Measurements from ENCODE around the gene RASSF5.

RASSF5 gene

DNA sequence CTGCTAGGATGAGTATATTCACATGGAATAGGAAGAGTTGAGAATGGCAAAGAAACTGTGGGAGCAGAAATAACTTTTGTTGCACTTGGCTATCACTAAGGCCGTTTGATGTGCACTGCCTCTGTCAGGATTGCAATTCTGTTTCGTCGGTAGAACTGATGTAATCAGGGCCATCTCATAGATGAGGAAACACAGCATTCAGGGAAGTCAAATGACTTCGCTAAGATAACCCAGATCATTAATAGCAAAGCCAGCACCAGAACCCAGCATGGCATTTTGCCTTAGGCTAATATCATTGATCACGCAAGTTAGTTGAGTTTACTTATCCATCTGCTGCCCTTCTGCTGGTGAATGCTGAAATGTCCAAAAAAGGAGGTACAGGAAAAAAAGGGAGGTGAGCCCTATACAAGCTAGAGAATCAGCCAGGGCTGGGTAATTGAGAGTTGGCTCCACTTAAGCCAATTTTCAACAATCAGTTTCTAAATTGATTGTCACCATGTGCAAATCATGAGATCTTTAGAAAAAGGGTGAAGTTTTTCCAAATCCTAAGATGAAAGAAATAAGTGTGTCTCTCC, 7.6 kb downstream of the RASSF5 start:
- DNase-seq (ENCODE audit: insufficient read length, low spot score) (no peak), FAIRE-seq (no peak)
- no peak for TF ChIP-seq CTCF (IDR thresholded peaks at IDR 0.05; ENCODE audit: insufficient read depth, missing control alignments)

DNA sequence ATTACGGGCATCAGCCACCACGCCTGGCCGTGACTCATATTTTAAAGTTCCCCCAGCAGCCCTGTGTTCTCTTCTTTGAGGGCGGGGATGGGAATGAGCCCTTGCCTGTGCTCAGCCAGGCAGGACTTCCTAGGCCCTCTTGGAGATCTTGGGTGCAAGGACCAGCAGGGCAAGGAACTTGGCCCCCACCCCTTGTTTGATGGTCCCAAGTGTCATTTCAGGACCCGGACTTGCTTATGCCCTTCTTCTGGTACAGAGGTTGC, 9.3 kb downstream of the RASSF5 start:
- no peak for TF ChIP-seq CTCF (IDR thresholded peaks at IDR 0.05; ENCODE audit: insufficient read depth, missing control alignments)
- DNase-seq (ENCODE audit: insufficient read length, low spot score) (no peak), FAIRE-seq (no peak)

DNA sequence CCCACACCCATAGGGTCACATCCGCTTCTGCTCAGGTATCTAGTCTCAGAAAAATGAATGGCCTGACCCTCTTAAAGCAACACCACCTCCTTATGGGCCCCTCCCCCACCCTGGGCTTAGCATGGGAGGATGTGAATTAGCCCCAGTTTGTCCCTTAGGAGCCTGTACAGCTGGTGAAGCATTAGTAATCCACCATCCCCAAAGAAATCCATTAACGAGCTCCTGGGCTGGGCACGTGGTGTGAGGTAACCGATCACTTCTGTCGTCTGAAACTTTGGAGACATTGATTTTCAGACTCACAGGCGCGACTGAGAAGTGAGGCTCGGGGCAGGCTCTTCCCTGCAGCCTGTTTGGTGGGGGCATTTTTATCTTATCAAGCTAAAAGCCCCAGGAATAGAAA, 10.5 kb downstream of the RASSF5 start:
- DNase-seq (ENCODE audit: insufficient read length, low spot score) (no peak), FAIRE-seq (no peak)
- TF ChIP-seq CTCF (IDR thresholded peaks at IDR 0.05; ENCODE audit: insufficient read depth, missing control alignments), result no peak

DNA sequence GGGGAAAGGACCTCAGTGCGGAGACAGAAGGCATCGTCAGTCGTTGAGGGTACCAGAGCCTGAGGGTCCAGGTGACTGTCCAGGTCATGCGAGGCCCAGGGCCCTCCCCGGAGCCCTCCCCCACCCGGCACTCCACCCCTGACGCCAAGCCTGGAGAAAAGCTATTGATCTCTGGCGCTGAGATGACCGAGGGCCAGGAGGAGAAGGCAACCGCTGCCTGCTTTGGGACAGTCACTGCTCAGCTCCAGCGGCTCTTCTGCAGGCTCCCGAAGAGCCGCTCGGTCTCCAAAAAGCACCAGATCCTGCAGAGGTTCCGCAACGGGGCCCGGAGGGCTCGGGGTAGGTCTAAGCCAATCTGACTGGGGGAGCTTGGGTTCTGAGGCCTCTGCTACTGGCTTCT, 10.9 kb downstream of the RASSF5 start:
- FAIRE-seq, result no peak
- no peak for TF ChIP-seq CTCF (IDR thresholded peaks at IDR 0.05; ENCODE audit: insufficient read depth, missing control alignments)
- DNase-seq (ENCODE audit: insufficient read length, low spot score), result no peak

- DNase-seq (ENCODE audit: insufficient read length, low spot score), result no peak
- FAIRE-seq, result no peak
- no peak for TF ChIP-seq CTCF (IDR thresholded peaks at IDR 0.05; ENCODE audit: insufficient read depth, missing control alignments)
Measured at GRCh38 chr1:206518743-206519142, 11.4 kb downstream of the RASSF5 start.

- no peak for DNase-seq (ENCODE audit: insufficient read length, low spot score)
- TF ChIP-seq CTCF (IDR thresholded peaks at IDR 0.05; ENCODE audit: insufficient read depth, missing control alignments), result no peak
- no peak for FAIRE-seq
Measured at GRCh38 chr1:206521127-206521526, 13.8 kb downstream of the RASSF5 start.

DNA sequence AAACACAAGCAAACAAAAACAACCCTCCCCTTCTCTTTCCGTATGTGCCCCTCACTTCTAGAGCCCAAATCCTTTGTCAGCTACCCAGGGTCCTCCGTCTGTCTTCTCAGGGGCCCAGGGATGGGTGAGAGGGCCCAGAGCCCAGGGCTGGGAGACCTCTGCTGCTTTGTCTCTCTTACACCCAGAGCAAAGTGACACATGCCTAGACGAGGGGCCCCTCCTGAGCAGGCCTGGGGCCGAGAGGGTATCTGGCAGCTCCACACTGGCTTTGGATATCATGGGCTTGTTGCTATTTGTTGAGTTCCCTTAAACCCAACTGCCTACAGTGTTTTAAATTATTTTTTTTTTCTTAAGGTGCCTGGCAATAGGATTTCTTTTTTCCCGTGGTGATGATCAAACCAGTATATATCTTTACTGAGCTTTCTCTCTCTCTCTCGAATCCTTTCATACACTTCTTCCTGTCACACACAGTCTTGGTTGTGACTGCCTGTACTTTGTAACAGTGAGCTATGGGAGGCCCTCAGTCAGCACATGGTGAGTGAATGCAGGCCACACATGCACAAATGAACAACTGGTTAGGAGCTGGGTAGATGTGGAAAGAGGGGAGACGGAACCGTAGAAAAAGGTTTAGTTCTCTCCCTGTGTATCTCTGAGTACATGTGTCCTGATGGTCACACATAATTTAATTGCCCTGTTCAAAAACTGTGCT, 14.5 kb downstream of the RASSF5 start:
- FAIRE-seq, result no peak
- no peak for TF ChIP-seq CTCF (IDR thresholded peaks at IDR 0.05; ENCODE audit: insufficient read depth, missing control alignments)
- DNase-seq (ENCODE audit: insufficient read length, low spot score), result no peak
